Keratinocyte (primary cell): ENCODE results near the gene TFAP2B. TPM values are rescaled to one million over a fixed set of nuclear protein-coding genes. Genes with fewer than 3 reads are reported as not detected.
A peak's percentile ranks its signal among the peaks of the same experiment; 100 is the strongest.

Experiments
- DNase-seq: peaks from one replicate; pipeline ENCODE4 v3.0.0-alpha.2; 2011; ENCODE audit warnings: low read depth, missing footprints, low spot score
- FAIRE-seq: peaks from 2 replicates; lab custom pipeline; 2011; peaks lifted over from hg19 to GRCh38; lab: Jason Lieb, UNC
- H2AFZ ChIP-seq: 2 replicates; pipeline ENCODE4 v1.6.0; 2012; ENCODE audit warnings: low read length, control low read depth, inconsistent platforms; ENCODE audit not compliant: control insufficient read depth
- H3K27ac ChIP-seq: 2 replicates; pipeline ENCODE4 v1.5.1; 2011; ENCODE audit warnings: low read length; ENCODE audit not compliant: control insufficient read depth, insufficient read depth
- H3K27me3 ChIP-seq: 3 replicates; pipeline ENCODE4 v1.6.0; 2011; ENCODE audit warnings: low read length; ENCODE audit not compliant: control insufficient read depth, insufficient read depth; ENCODE audit errors: extremely low read depth
- H3K36me3 ChIP-seq, 2 experiments: 2 replicates in 1 of 2; 3 replicates in 1 of 2; pipeline ENCODE4 v1.5.1; 2011; ENCODE audit warnings: low read length in 2 of 2, mild to moderate bottlenecking in 1 of 2; ENCODE audit not compliant: control insufficient read depth in 2 of 2, insufficient read depth in 2 of 2; ENCODE audit errors: extremely low read depth in 1 of 2
- H3K4me1 ChIP-seq: 3 replicates; pipeline ENCODE4 v1.5.1; 2011; ENCODE audit warnings: low read length; ENCODE audit not compliant: control insufficient read depth, insufficient read depth; ENCODE audit errors: extremely low read depth
- H3K4me2 ChIP-seq: 3 replicates; pipeline ENCODE4 v1.6.0; 2011; ENCODE audit warnings: low read depth, low read length; ENCODE audit not compliant: control insufficient read depth, insufficient read depth; ENCODE audit errors: extremely low read depth
- H3K4me3 ChIP-seq, 3 experiments: fragments of 200-600 bp in 1 of 3; sonication (generic) in 1 of 3; 2 replicates in 2 of 3; 3 replicates in 1 of 3; pipeline ENCODE4 v1.5.1; 2011 to 2016; ENCODE audit warnings: low read length in 3 of 3, mild to moderate bottlenecking in 3 of 3, control low read depth in 2 of 3, inconsistent platforms in 1 of 3, low read depth in 1 of 3, mixed read lengths in 1 of 3, mixed run types in 1 of 3, moderate library complexity in 1 of 3; ENCODE audit not compliant: control insufficient read depth in 2 of 3, insufficient read depth in 2 of 3; ENCODE audit errors: extremely low read depth in 1 of 3
- H3K79me2 ChIP-seq: 2 replicates; pipeline ENCODE4 v1.6.0; 2012; ENCODE audit warnings: low read length; ENCODE audit not compliant: control insufficient read depth, insufficient read depth
- H3K9ac ChIP-seq: 3 replicates; pipeline ENCODE4 v1.6.0; 2011; ENCODE audit warnings: low read length; ENCODE audit not compliant: control insufficient read depth, insufficient read depth; ENCODE audit errors: extremely low read depth
- H3K9me1 ChIP-seq: 3 replicates; pipeline ENCODE4 v1.6.0; 2011; ENCODE audit warnings: low read length; ENCODE audit not compliant: control insufficient read depth, insufficient read depth; ENCODE audit errors: extremely low read depth
- H3K9me3 ChIP-seq: 2 replicates; pipeline ENCODE4 v1.5.1; 2012; ENCODE audit warnings: low read depth, low read length; ENCODE audit not compliant: control insufficient read depth
- H4K20me1 ChIP-seq: 3 replicates; pipeline ENCODE4 v1.6.0; 2011; ENCODE audit warnings: low read length; ENCODE audit not compliant: control insufficient read depth, insufficient read depth; ENCODE audit errors: extremely low read depth
- CTCF ChIP-seq, 3 experiments: IDR thresholded peaks in 1 of 3; conservative IDR thresholded peaks in 1 of 3; optimal IDR thresholded peaks in 1 of 3; 2 replicates in 2 of 3; 3 replicates in 1 of 3; pipeline versions ENCODE3 to v1.5.1; 2011; ENCODE audit warnings: low read length in 3 of 3, mild to moderate bottlenecking in 3 of 3, moderate library complexity in 2 of 3, control low read depth in 1 of 3, inconsistent platforms in 1 of 3; ENCODE audit not compliant: insufficient read depth in 2 of 3; ENCODE audit errors: extremely low read depth in 1 of 3
- EZH2 ChIP-seq: IDR thresholded peaks from one replicate; pipeline ENCODE4 v1.6.1; 2012; ENCODE audit warnings: inconsistent platforms, mild to moderate bottlenecking, low read length, moderate library complexity
- dilution Hi-C: fragments of 300-500 bp; cut with MboI; formaldehyde crosslinking; loops from one replicate; pipeline ENCODE4 v1.7.0; 2020; ENCODE audit warnings: low sequenced_read_pairs; ENCODE audit not compliant: extremely low pct_ligation_motif_present
- polyA plus RNA-seq, 5 experiments: library from polyadenylated mRNA; depleted of rRNA in 3 of 5; stranded (reverse) in 3 of 5; stranded (forward) in 1 of 5; unstranded in 1 of 5; fragments of >200 nt; gene quantifications; 1 replicate in 1 of 5; 2 replicates in 3 of 5; 3 replicates in 1 of 5; pipeline versions ENCODE4 v1.2.1 to v1.2.3, GENCODE V29; 2011 to 2012; ENCODE audit warnings: missing spikeins in 2 of 5, low read depth in 1 of 5, low replicate concordance in 1 of 5

Gene TFAP2B
- polyA plus RNA-seq, 1 donor (not counting 4 experiments of a cell fraction or from before 2014, with no cell fraction given): 0.01 TPM

GRCh38 chr6:50850223-50851048, 31.8 kb downstream of the TFAP2B start:
- peak overlapping the region; percentile 76 for H2AFZ ChIP-seq
- H3K4me3 ChIP-seq: peak overlapping the region; percentile 28 to 62 (median 44)
- TF ChIP-seq EZH2 (no peak), CTCF (optimal IDR thresholded peaks at IDR 0.05 in 1 of 3, IDR thresholded peaks at IDR 0.05 in 1 of 3, conservative IDR thresholded peaks at IDR 0.05 in 1 of 3; ENCODE audit: extremely low read depth in 1 of 3, insufficient read depth in 2 of 3, low read length in 3 of 3) (no peak)
- peaks cover 16% of the 10 kb centered on the region for H3K27me3 ChIP-seq
- no peaks in the 10 kb centered on the region for H3K79me2 ChIP-seq
- peak overlapping the region; percentile 0 for H3K27ac ChIP-seq
- FAIRE-seq: peak; percentile 78
- peaks cover 8% of the 10 kb centered on the region for H3K4me1 ChIP-seq
- no peaks in the 10 kb centered on the region for H4K20me1 ChIP-seq
- peak; percentile 53 for DNase-seq
- H3K9me3 ChIP-seq: no peaks in the 10 kb centered on the region
- dilution Hi-C loops: no loop called here
- peak overlapping the region; percentile 28 for H3K9ac ChIP-seq
- no peaks in the 10 kb centered on the region for H3K36me3 ChIP-seq
- no peaks in the 10 kb centered on the region for H3K9me1 ChIP-seq
- peak overlapping the region; percentile 77 for H3K4me2 ChIP-seq

- FAIRE-seq (peak; percentile 62), DNase-seq (no peak)
- peak overlapping the region; percentile 77 for H3K4me2 ChIP-seq
- H3K9me3 ChIP-seq: no peaks in the 10 kb centered on the region
- no peaks in the 10 kb centered on the region for H3K9me1 ChIP-seq
- no peaks in the 10 kb centered on the region for H3K79me2 ChIP-seq
- H3K36me3 ChIP-seq: no peaks in the 10 kb centered on the region
- peaks cover 8% of the 10 kb centered on the region for H3K4me1 ChIP-seq
- no peak for TF ChIP-seq CTCF (optimal IDR thresholded peaks at IDR 0.05 in 1 of 3, IDR thresholded peaks at IDR 0.05 in 1 of 3, conservative IDR thresholded peaks at IDR 0.05 in 1 of 3; ENCODE audit: extremely low read depth in 1 of 3, insufficient read depth in 2 of 3, low read length in 3 of 3)
- no peak for TF ChIP-seq EZH2
- H3K9ac ChIP-seq: no peak overlapping the region
- dilution Hi-C loops: no loop called here
- H4K20me1 ChIP-seq: no peaks in the 10 kb centered on the region
- peak overlapping the region; percentile 57 for H2AFZ ChIP-seq
- H3K4me3 ChIP-seq: peak overlapping the region in 2 of 3 experiments; percentile 28 to 62
- H3K27me3 ChIP-seq: peaks cover 16% of the 10 kb centered on the region
- H3K27ac ChIP-seq: no peak overlapping the region
Observed at GRCh38 chr6:50851049-50851845, 32.6 kb downstream of the TFAP2B start.
